H1 (cell line): Measurements from ENCODE around the gene WIPF1. TPM values are rescaled to one million over a fixed set of nuclear protein-coding genes. Genes with fewer than 3 reads are reported as not detected.
"Not testable (repeated sequence)": the region's sequence is repeated elsewhere in the genome, so short reads cannot be mapped to it uniquely, and the experiment has no call there.

ENCODE experiments used
- CTCF ChIA-PET: fragments of 300-600 bp; sonication (Branson Sonifier 250); formaldehyde crosslinking; loops from one replicate; lab custom pipeline; 2021; ENCODE audit not compliant: partially characterized antibody; lab: Charles Lee
- POLR2A ChIA-PET: fragments of 300-600 bp; sonication (Branson Sonifier 250); formaldehyde crosslinking; loops from one replicate; lab custom pipeline; 2021; ENCODE audit warnings: inconsistent platforms; ENCODE audit not compliant: partially characterized antibody; lab: Charles Lee
- DNase-seq, 2 experiments: peaks; one replicate each; pipeline versions ENCODE4 v3.0.0 to v3.0.0-alpha.2; 2010 to 2022; ENCODE audit warnings: low spot score in 2 of 2, low read depth in 1 of 2, mixed read lengths in 1 of 2
- FAIRE-seq: peaks from 2 replicates; lab custom pipeline; 2011; peaks lifted over from hg19 to GRCh38; lab: Jason Lieb, UNC
- H2AFZ ChIP-seq: 2 replicates; pipeline ENCODE4 v1.8.1; 2012; ENCODE audit warnings: low read length, inconsistent platforms
- H2AK5ac ChIP-seq: 2 replicates; pipeline ENCODE4 v1.6.1; 2013; ENCODE audit warnings: low read depth, low read length
- H2BK120ac ChIP-seq: replicated peaks from 2 replicates; pipeline ENCODE3; 2013; ENCODE audit warnings: low read depth, low read length, inconsistent platforms
- H2BK12ac ChIP-seq: 2 replicates; pipeline ENCODE4 v1.6.1; 2013; ENCODE audit warnings: low read depth, low read length
- H2BK15ac ChIP-seq: 2 replicates; pipeline ENCODE4 v1.6.1; 2013; ENCODE audit warnings: low read length
- H2BK20ac ChIP-seq: 2 replicates; pipeline ENCODE4 v1.6.1; 2013; ENCODE audit warnings: low read length
- H2BK5ac ChIP-seq: 2 replicates; pipeline ENCODE4 v1.6.1; 2013; ENCODE audit warnings: low read depth, low read length
- H3K14ac ChIP-seq: 2 replicates; pipeline ENCODE4 v1.6.1; 2013; ENCODE audit warnings: inconsistent platforms; ENCODE audit not compliant: insufficient read length
- H3K18ac ChIP-seq: 2 replicates; pipeline ENCODE4 v1.6.1; 2013; ENCODE audit warnings: low read length; ENCODE audit errors: extremely low read depth
- H3K23ac ChIP-seq: 2 replicates; pipeline ENCODE4 v1.6.1; 2013; ENCODE audit warnings: inconsistent platforms; ENCODE audit not compliant: insufficient read length
- H3K23me2 ChIP-seq: 2 replicates; pipeline ENCODE4 v1.6.1; 2013; ENCODE audit warnings: low read depth, low read length
- H3K27ac ChIP-seq: 2 replicates; pipeline ENCODE4 v1.6.1; 2011; ENCODE audit warnings: low read depth, low read length, inconsistent platforms
- H3K27me3 ChIP-seq, 4 experiments: replicated peaks in 1 of 4; 1 replicate in 1 of 4; 2 replicates in 3 of 4; pipeline versions ENCODE4 v1.6.1 to v1.8.1; 2011 to 2013; ENCODE audit warnings: low read length in 3 of 4, mild to moderate bottlenecking in 3 of 4, inconsistent platforms in 2 of 4, mixed read lengths in 2 of 4, moderate library complexity in 1 of 4; ENCODE audit not compliant: control insufficient read depth in 3 of 4, insufficient read depth in 3 of 4; ENCODE audit errors: extremely low read depth in 1 of 4
- H3K36me3 ChIP-seq, 4 experiments: 2 replicates each; pipeline versions ENCODE4 v1.6.1 to v1.8.1; 2011 to 2013; ENCODE audit warnings: mild to moderate bottlenecking in 4 of 4, low read length in 3 of 4, moderate library complexity in 2 of 4, control low read depth in 1 of 4, inconsistent platforms in 1 of 4; ENCODE audit not compliant: insufficient read depth in 4 of 4, control insufficient read depth in 2 of 4
- H3K4ac ChIP-seq: replicated peaks from 2 replicates; pipeline ENCODE3; 2013; ENCODE audit warnings: low read length, low read depth, mixed read lengths, inconsistent platforms; ENCODE audit not compliant: insufficient read length
- H3K4me1 ChIP-seq, 4 experiments: replicated peaks in 1 of 4; 1 replicate in 1 of 4; 2 replicates in 3 of 4; pipeline versions ENCODE4 v1.6.1 to v1.8.1; 2011 to 2013; ENCODE audit warnings: low read length in 3 of 4, inconsistent platforms in 2 of 4, mixed read lengths in 1 of 4; ENCODE audit not compliant: insufficient read depth in 4 of 4, control insufficient read depth in 3 of 4
- H3K4me2 ChIP-seq, 2 experiments: 2 replicates each; pipeline versions ENCODE4 v1.6.1 to v1.8.1; 2011 to 2013; ENCODE audit warnings: low read depth in 2 of 2, low read length in 2 of 2, control low read depth in 1 of 2, inconsistent platforms in 1 of 2, mild to moderate bottlenecking in 1 of 2; ENCODE audit not compliant: insufficient read depth in 1 of 2
- H3K4me3 ChIP-seq, 4 experiments: fragments of 200-600, 300-600 bp in 1 of 4; sonication (generic), shearing (Covaris generic), sonication (Bioruptor Twin) in 1 of 4; 2 replicates each; pipeline versions ENCODE4 v1.5.1 to v1.8.1; 2011 to 2016; ENCODE audit warnings: low read length in 4 of 4, low read depth in 3 of 4, control low read depth in 2 of 4, inconsistent platforms in 2 of 4, mild to moderate bottlenecking in 2 of 4, mixed read lengths in 1 of 4, moderate library complexity in 1 of 4; ENCODE audit not compliant: insufficient read depth in 2 of 4; ENCODE audit errors: extremely low read depth in 1 of 4
- H3K56ac ChIP-seq: replicated peaks from 2 replicates; pipeline ENCODE3; 2013; ENCODE audit warnings: low read depth, mild to moderate bottlenecking, mixed read lengths, low read length, inconsistent platforms; ENCODE audit not compliant: insufficient read length
- H3K79me1 ChIP-seq: 2 replicates; pipeline ENCODE4 v1.6.1; 2013; ENCODE audit warnings: low read depth, low read length, control low read depth
- H3K79me2 ChIP-seq, 2 experiments: 2 replicates each; pipeline versions ENCODE4 v1.6.1 to v1.8.1; 2012 to 2013; ENCODE audit warnings: low read length in 2 of 2, mild to moderate bottlenecking in 2 of 2, inconsistent platforms in 1 of 2; ENCODE audit not compliant: insufficient read depth in 2 of 2, control insufficient read depth in 1 of 2
- H3K9ac ChIP-seq, 4 experiments: replicated peaks in 1 of 4; 1 replicate in 1 of 4; 2 replicates in 3 of 4; pipeline versions ENCODE4 v1.6.1 to v1.8.1; 2011 to 2013; ENCODE audit warnings: low read depth in 3 of 4, low read length in 3 of 4, control low read depth in 2 of 4, mild to moderate bottlenecking in 2 of 4, moderate library complexity in 2 of 4, inconsistent platforms in 1 of 4; ENCODE audit errors: extremely low read depth in 1 of 4
- H3K9me3 ChIP-seq, 2 experiments: 2 replicates each; pipeline versions ENCODE4 v1.6.1 to v1.8.1; 2012 to 2013; ENCODE audit warnings: mild to moderate bottlenecking in 2 of 2, moderate library complexity in 2 of 2, control low read depth in 1 of 2, inconsistent platforms in 1 of 2, low read depth in 1 of 2, low read length in 1 of 2, mixed read lengths in 1 of 2; ENCODE audit not compliant: insufficient read depth in 2 of 2
- H4K20me1 ChIP-seq, 2 experiments: replicated peaks in 1 of 2; 2 replicates each; pipeline versions ENCODE3 to v1.8.1; 2011 to 2013; ENCODE audit warnings: inconsistent platforms in 2 of 2, low read length in 2 of 2, mild to moderate bottlenecking in 1 of 2; ENCODE audit not compliant: insufficient read depth in 2 of 2, control insufficient read depth in 1 of 2
- H4K5ac ChIP-seq: 2 replicates; pipeline ENCODE4 v1.6.1; 2013; ENCODE audit warnings: low read length, low read depth, mixed read lengths, inconsistent platforms; ENCODE audit not compliant: insufficient read length
- H4K8ac ChIP-seq: 2 replicates; pipeline ENCODE4 v1.8.0; 2013; ENCODE audit warnings: mild to moderate bottlenecking, moderate library complexity, low read length, inconsistent platforms; ENCODE audit not compliant: insufficient read depth; ENCODE audit errors: extremely low read depth
- H4K91ac ChIP-seq: replicated peaks from 2 replicates; pipeline ENCODE3; 2013; ENCODE audit warnings: low read length, mixed read lengths, inconsistent platforms; ENCODE audit not compliant: insufficient read length
- HDAC2 ChIP-seq, 2 experiments: fragments of 300-600 bp in 1 of 2; sonication (generic) in 1 of 2; IDR thresholded peaks; 2 replicates each; pipeline ENCODE4 v1.6.1; 2011 to 2012; ENCODE audit warnings: low read depth in 2 of 2, low read length in 2 of 2, mild to moderate bottlenecking in 2 of 2, moderate library complexity in 2 of 2, borderline replicate concordance in 1 of 2, inconsistent platforms in 1 of 2
- HDAC6 ChIP-seq: IDR thresholded peaks from one replicate; pipeline ENCODE4 v1.7.1; 2012; ENCODE audit warnings: low read depth, mild to moderate bottlenecking, inconsistent platforms, low read length, moderate library complexity
- RXRA ChIP-seq: IDR thresholded peaks from 2 replicates; pipeline ENCODE4 v1.6.1; 2011; ENCODE audit warnings: low read depth, mild to moderate bottlenecking, low read length, moderate library complexity; ENCODE audit not compliant: insufficient read depth
- WGBS, 2 experiments: shearing (Covaris generic) in 1 of 2; methylation state at CpG; one replicate each; pipeline versions ENCODE4 v1.1.6 to v1.1.7; 2013 to 2015; ENCODE audit warnings: low lambda C conversion rate in 2 of 2, mixed read lengths in 2 of 2, inconsistent platforms in 1 of 2, low coverage in 1 of 2, missing lambda C conversion rate in 1 of 2; ENCODE audit not compliant: insufficient replicate concordance in 2 of 2, insufficient coverage in 1 of 2, insufficient read length in 1 of 2; ENCODE audit errors: extremely low coverage in 1 of 2, missing lambda C conversion rate in 1 of 2; 5-methylcytosine and 5-hydroxymethylcytosine counted together
- polyA plus RNA-seq, 7 experiments: library from polyadenylated mRNA; depleted of rRNA in 3 of 7; stranded (reverse) in 5 of 7; unstranded in 2 of 7; fragments of >200 nt in 5 of 7; fragments of 200-250 nt in 2 of 7; gene quantifications; 1 replicate in 5 of 7; 2 replicates in 1 of 7; 4 replicates in 1 of 7; pipeline versions ENCODE4 v1.2.1 to v1.2.3, GENCODE V29; 2011 to 2013; ENCODE audit warnings: missing spikeins in 2 of 7, mixed read lengths in 2 of 7
- total RNA-seq: library from RNA; stranded (reverse); fragmentation: NEBNext Ultra II Directional; extraction: Animal tissue kit (Norgen Biotek cat#: 25700); gene quantifications from 2 replicates; pipeline ENCODE4 v1.2.1, GENCODE V29; 2021
- TF ChIP-seq, protein P1 (sequence below): IDR thresholded peaks from 2 replicates; pipeline ENCODE4 v1.6.1; 2011; ENCODE audit warnings: low read length, improper control_type of control experiment

WIPF1 gene
- total and polyA plus RNA-seq, 2 of the 8 experiments (the other 6 are each of a cell fraction or from before 2014, with no cell fraction given): 4.7 to 5.2 TPM

DNA sequence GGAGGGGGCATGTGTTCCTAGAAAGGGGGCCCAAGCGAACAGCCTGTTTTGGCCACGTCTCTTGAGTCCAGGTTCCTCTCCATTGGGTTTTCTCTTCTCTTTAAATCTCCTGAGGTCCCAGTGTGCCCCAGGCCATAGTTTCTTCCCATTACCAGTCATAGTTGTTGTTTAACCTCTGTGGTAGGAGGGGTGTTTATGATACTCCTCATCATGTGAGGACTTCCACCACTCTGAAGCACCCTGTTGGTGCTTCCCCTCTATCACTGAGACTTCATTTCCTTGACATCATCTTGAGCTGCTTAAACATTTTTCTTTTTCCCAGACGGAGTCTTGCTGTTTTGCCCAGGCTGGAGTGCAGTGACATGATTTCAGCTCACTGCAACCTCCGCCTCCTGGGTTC, 45.9 kb downstream of the WIPF1 start (continued):
- TF ChIP-seq, protein P1, sequence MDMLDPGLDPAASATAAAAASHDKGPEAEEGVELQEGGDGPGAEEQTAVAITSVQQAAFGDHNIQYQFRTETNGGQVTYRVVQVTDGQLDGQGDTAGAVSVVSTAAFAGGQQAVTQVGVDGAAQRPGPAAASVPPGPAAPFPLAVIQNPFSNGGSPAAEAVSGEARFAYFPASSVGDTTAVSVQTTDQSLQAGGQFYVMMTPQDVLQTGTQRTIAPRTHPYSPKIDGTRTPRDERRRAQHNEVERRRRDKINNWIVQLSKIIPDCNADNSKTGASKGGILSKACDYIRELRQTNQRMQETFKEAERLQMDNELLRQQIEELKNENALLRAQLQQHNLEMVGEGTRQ: no peak
- TF ChIP-seq HDAC6 (no peak), HDAC2 (IDR thresholded peaks at IDR 0.05; ENCODE audit: borderline replicate concordance in 1 of 2, low read depth in 2 of 2, low read length in 2 of 2) (no peak), RXRA (no peak)

DNA sequence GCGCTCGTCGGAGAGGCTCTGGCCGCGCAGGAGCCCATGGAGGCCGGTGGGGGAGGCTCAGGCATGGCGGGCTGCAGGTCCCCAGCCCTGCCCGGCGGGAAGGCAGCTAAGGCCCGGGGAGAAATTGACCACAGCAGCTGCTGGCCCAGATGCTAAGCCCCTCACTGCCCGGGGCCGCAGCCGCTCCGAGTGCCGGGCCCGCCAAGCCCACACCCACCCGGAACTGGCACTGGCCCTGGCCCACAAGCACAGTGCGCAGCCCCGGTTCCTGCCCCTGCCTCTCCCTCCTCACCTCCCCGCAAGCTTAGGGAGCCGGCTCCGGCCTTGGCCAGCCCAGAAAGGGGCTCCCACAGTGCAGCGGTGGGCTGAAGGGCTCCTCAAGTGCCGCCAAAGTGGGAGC, 49.0 kb downstream of the WIPF1 start:
- not testable (repeated sequence) for H3K4me2 ChIP-seq, H3K14ac ChIP-seq, H3K4ac ChIP-seq, H3K36me3 ChIP-seq, H2BK5ac ChIP-seq, H2BK120ac ChIP-seq, H3K79me1 ChIP-seq, H2BK15ac ChIP-seq, H3K56ac ChIP-seq, H3K4me3 ChIP-seq, H4K91ac ChIP-seq, H3K23ac ChIP-seq, H4K5ac ChIP-seq, H2BK20ac ChIP-seq, H3K9me3 ChIP-seq, H3K23me2 ChIP-seq, H3K18ac ChIP-seq, H3K79me2 ChIP-seq, H2BK12ac ChIP-seq, H4K20me1 ChIP-seq, FAIRE-seq, H3K4me1 ChIP-seq, H3K27ac ChIP-seq, DNase-seq, H3K27me3 ChIP-seq, H2AFZ ChIP-seq, H2AK5ac ChIP-seq, H3K9ac ChIP-seq, H4K8ac ChIP-seq
- ChIA-PET CTCF (interaction anchor here (0.7 to 3.5 kb wide), 6 partner anchors 11 to 88 kb away, joined by 3 to 77 read pairs (median 8); no protein-coding TSS in a partner anchor), POLR2A (interaction anchor here (0.6 kb wide), 1 partner anchor 149 kb away, joined by 4 read pairs; no protein-coding TSS in a partner anchor)
- 89% methylated on average over 22 of the region's 24 CpGs; no CpG with 5 or more reads in 1 of the 2 experiments for WGBS, 2 experiments
